Measurements from ENCODE around the gene ACP6. TPM values are rescaled to one million over a fixed set of nuclear protein-coding genes. Genes with fewer than 3 reads are reported as not detected.
A peak's percentile ranks its signal among the peaks of the same experiment; 100 is the strongest.

Gene ACP6
- total and polyA plus RNA-seq, 2 of the 13 experiments (the other 11 are each of a cell fraction or from before 2014, with no cell fraction given), result 18.1 to 33.7 TPM

DNA sequence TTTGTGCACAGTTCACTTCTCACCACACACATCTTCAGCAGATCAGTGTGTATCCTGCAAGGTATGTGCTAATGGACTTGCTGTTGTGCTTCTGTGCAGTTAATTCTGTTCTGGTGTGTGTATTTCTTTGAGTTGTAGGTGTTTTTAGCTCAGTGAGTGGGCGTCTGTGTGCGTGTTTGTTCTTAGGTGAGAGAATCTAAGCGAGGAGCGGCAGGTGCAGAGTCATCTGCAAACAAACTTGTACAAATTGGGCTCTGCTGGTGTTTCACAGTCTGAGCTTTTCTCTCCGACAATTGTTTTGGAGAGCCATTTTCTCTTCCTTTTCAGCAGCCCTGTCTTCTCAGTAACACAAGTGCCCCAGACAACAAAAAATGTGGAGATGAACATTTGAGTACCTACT is 43.6 kb downstream of the ACP6 start:
- no peak for DNase-seq (ENCODE audit: low spot score)
- peak; percentile 25; the same call in 2 of the 3 replicates for ATAC-seq
- Histone ChIP-seq H3K9ac (ENCODE audit: insufficient read depth, low read depth, low read length) (no peak overlapping the region), H3K27ac (ENCODE audit: extremely low read length, insufficient read depth, low read length) (peak overlapping the region; percentile 91), H3K36me3 (replicated peaks in 1 of 2; ENCODE audit: control insufficient read depth in 1 of 2, insufficient read depth in 2 of 2, low read length in 2 of 2) (peaks cover 4 to 12% of the 10 kb centered on the region in 2 experiments; a peak in 3 of 5 replicates), H3K79me2 (ENCODE audit: insufficient read depth, low read length) (no peaks in the 10 kb centered on the region), H3K4me1 (ENCODE audit: insufficient read depth, low read length) (peaks cover 45% of the 10 kb centered on the region), H3K9me3 (ENCODE audit: low read length) (no peaks in the 10 kb centered on the region), H2AFZ (ENCODE audit: low read length) (no peak overlapping the region), H3K4me3 (replicated peaks in 1 of 3; ENCODE audit: insufficient read depth in 1 of 3, low read depth in 2 of 3, low read length in 3 of 3) (no peak overlapping the region), H3K4me2 (ENCODE audit: low read depth, low read length) (peak overlapping the region; percentile 11; the same call in 1 of the 2 replicates), H4K20me1 (ENCODE audit: insufficient read depth, low read length) (no peaks in the 10 kb centered on the region), H3K27me3 (ENCODE audit: control insufficient read depth in 1 of 2, insufficient read depth in 2 of 2, low read length in 2 of 2) (no peaks in the 10 kb centered on the region)
- in situ Hi-C loops (cut with HindIII; ENCODE audit: extremely low pct_ligation_motif_present, low pct_unique_long_range_greater_than_20kb), result loop anchor here (5.0 kb wide), 1 partner anchor 109 kb away; no protein-coding TSS in a partner anchor
- intact Hi-C loops (cut with micrococcal nuclease; ENCODE audit: unreplicated experiment), result loop anchor here (1.0 kb wide), 3 partner anchors 26 to 131 kb away; no protein-coding TSS in a partner anchor
- CTCF ChIA-PET (ENCODE audit: low intra/inter-chr PET ratio, low total read pairs), result interaction anchor here (1.5 to 2.5 kb wide), 4 partner anchors 14 to 131 kb away, joined by 6 to 27 read pairs (median 13); no protein-coding TSS in a partner anchor
- FAIRE-seq, result no peak
- 65% methylated on average over 5 of the region's 5 CpGs for WGBS (ENCODE audit: low lambda C conversion rate)
- POLR2A ChIA-PET, result interaction anchor here (1.4 kb wide), 1 partner anchor 27 kb away, joined by 4 read pairs; no protein-coding TSS in a partner anchor
- no TSS peak for BruUV-seq (replicated peaks)
- TF ChIP-seq ZNF550 (CRISPR knock-in tag; IDR thresholded peaks at IDR 0.05; ENCODE audit: borderline replicate concordance) (no peak), GFI1 (CRISPR knock-in tag; IDR thresholded peaks at IDR 0.05; ENCODE audit: borderline replicate concordance) (no peak), SMARCE1 (IDR thresholded peaks at IDR 0.05; ENCODE audit: borderline replicate concordance) (no peak), ERF (CRISPR knock-in tag; IDR thresholded peaks at IDR 0.05) (no peak), DNMT1 (CRISPR knock-in tag; IDR thresholded peaks at IDR 0.05) (no peak), ZNF660 (CRISPR knock-in tag; IDR thresholded peaks at IDR 0.05; ENCODE audit: borderline replicate concordance, low read depth) (no peak)
- TF ChIP-seq, protein P1, sequence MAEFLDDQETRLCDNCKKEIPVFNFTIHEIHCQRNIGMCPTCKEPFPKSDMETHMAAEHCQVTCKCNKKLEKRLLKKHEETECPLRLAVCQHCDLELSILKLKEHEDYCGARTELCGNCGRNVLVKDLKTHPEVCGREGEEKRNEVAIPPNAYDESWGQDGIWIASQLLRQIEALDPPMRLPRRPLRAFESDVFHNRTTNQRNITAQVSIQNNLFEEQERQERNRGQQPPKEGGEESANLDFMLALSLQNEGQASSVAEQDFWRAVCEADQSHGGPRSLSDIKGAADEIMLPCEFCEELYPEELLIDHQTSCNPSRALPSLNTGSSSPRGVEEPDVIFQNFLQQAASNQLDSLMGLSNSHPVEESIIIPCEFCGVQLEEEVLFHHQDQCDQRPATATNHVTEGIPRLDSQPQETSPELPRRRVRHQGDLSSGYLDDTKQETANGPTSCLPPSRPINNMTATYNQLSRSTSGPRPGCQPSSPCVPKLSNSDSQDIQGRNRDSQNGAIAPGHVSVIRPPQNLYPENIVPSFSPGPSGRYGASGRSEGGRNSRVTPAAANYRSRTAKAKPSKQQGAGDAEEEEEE (CRISPR knock-in tag; IDR thresholded peaks at IDR 0.05; ENCODE audit: borderline replicate concordance), result no peak
